Left ventricle myocardium inferior (tissue), 1 donor: ENCODE data around the gene AKAP8L. TPM values are rescaled to one million over a fixed set of nuclear protein-coding genes. Genes with fewer than 3 reads are reported as not detected.
"Not testable (repeated sequence)": the region's sequence is repeated elsewhere in the genome, so short reads cannot be mapped to it uniquely, and the experiment has no call there.

Experiments used
- DNase-seq: peaks from one replicate; pipeline ENCODE4 v3.0.0-alpha.2; 2020
- H3K27ac ChIP-seq: fragments of 200-600 bp; replicated peaks from 2 replicates; pipeline ENCODE4 v1.8.0; 2021
- H3K27me3 ChIP-seq: fragments of 200-600 bp; 2 replicates; pipeline ENCODE4 v1.8.0; 2021; ENCODE audit warnings: low read depth
- H3K36me3 ChIP-seq: fragments of 200-600 bp; 2 replicates; pipeline ENCODE4 v1.8.0; 2021
- H3K4me1 ChIP-seq: fragments of 200-600 bp; 2 replicates; pipeline ENCODE4 v1.8.0; 2021
- H3K4me3 ChIP-seq: fragments of 200-600 bp; 2 replicates; pipeline ENCODE4 v1.8.0; 2021; ENCODE audit warnings: mild to moderate bottlenecking, moderate library complexity
- H3K9me3 ChIP-seq: fragments of 200-600 bp; replicated peaks from 2 replicates; pipeline ENCODE4 v1.8.0; 2021
- intact Hi-C: fragments of 100-400 bp; cut with micrococcal nuclease; formaldehyde crosslinking; loops from one replicate; pipeline ENCODE4 v1.11.0; 2022
- total RNA-seq: library from RNA; stranded (reverse); fragmentation: NEBNext Ultra II Directional; extraction: Animal tissue kit (Norgen Biotek cat#: 25700); gene quantifications from one replicate; pipeline ENCODE4 v1.2.1, GENCODE V29; 2021
- TF ChIP-seq, protein P1 (sequence below): fragments of 200-600 bp; IDR thresholded peaks from 2 replicates; pipeline ENCODE4 v1.8.0; 2021; ENCODE audit warnings: antibody characterized with exemption, mild to moderate bottlenecking, borderline replicate concordance
- donor health status: DM: no; HTN: yes; CAD: no; lungs with severe emphysema.

The AKAP8L gene
- total RNA-seq, 1 donor from 2014 or later = 74.5 TPM

DNA sequence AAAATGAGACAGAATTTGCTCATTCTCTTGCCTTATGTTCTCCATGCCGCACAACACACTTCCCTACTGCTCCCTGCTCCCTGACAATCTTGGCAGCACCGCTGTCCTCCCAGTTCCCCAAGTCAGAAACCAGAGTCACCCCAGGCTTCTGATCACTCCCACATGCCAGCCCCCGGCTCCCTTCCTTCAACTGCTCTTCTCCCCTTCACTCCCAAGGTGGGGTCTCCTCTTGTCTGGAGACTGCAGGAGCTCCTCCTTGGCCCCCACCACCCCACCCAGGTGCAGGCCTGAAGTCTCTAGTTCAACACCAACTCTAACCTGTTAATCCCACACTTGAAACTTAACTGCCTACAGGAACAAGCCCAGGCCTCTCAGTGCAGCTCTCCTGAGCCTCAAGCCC is 22.4 kb downstream of the AKAP8L start:
- Histone ChIP-seq H3K27me3 (no peaks in the 10 kb centered on the region), H3K27ac (no peak overlapping the region), H3K36me3 (peaks cover 95% of the 10 kb centered on the region), H3K9me3 (no peaks in the 10 kb centered on the region), H3K4me3 (no peak overlapping the region), H3K4me1 (peaks cover 36% of the 10 kb centered on the region)
- TF ChIP-seq, protein P1, sequence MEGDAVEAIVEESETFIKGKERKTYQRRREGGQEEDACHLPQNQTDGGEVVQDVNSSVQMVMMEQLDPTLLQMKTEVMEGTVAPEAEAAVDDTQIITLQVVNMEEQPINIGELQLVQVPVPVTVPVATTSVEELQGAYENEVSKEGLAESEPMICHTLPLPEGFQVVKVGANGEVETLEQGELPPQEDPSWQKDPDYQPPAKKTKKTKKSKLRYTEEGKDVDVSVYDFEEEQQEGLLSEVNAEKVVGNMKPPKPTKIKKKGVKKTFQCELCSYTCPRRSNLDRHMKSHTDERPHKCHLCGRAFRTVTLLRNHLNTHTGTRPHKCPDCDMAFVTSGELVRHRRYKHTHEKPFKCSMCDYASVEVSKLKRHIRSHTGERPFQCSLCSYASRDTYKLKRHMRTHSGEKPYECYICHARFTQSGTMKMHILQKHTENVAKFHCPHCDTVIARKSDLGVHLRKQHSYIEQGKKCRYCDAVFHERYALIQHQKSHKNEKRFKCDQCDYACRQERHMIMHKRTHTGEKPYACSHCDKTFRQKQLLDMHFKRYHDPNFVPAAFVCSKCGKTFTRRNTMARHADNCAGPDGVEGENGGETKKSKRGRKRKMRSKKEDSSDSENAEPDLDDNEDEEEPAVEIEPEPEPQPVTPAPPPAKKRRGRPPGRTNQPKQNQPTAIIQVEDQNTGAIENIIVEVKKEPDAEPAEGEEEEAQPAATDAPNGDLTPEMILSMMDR = no peak
- DNase-seq = no peak
- intact Hi-C loops = no loop called here

DNA sequence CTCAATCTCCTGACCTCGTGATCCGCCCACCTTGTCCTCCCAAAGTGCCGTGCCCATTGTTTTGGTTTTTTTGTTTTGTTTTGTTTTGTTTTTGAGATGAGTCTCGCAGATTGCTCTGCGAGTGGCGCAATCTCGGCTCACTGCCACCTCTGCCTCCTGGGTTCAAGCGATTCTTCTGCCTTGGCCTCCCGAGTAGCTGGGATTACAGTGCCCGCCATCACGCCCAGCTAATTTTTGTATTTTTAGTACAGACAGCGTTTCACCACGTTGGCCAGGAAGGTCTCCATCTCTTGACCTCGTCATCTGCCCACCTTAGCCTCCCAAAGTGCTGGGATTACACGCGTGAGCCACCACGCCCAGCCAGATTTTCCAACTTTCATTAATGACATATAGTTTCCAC is 23.5 kb downstream of the AKAP8L start:
- H3K4me3 ChIP-seq, H3K9me3 ChIP-seq, H3K27me3 ChIP-seq, intact Hi-C loops, H3K27ac ChIP-seq, DNase-seq: not testable (repeated sequence)
- H3K4me1 ChIP-seq = peaks cover 28% of the 10 kb centered on the region
- peaks cover 84% of the 10 kb centered on the region for H3K36me3 ChIP-seq

DNA sequence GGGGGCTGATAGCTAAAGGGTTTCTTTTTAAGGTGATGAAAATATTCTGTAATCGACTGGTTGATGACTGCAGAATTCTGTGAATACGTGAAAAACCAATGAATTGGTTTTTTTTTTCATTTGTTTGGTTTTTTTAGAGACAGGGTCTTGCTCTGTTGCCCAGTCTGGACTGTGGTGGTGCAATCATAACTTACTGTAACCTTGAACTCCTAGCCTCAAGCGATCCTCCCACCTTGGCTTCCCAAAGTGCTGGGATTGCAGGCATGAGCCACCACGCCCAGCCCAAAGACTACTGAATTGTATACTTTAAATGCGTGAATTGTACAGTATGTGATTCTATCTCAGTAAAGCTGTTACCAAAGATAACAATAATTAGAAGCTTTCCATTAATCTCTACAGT is 24.4 kb downstream of the AKAP8L start:
- H3K4me3 ChIP-seq = no peak overlapping the region
- H3K9me3 ChIP-seq = no peaks in the 10 kb centered on the region
- no peak overlapping the region for H3K27ac ChIP-seq
- DNase-seq = no peak
- intact Hi-C loops = no loop called here
- TF ChIP-seq, protein P1 = no peak
- H3K27me3 ChIP-seq = no peaks in the 10 kb centered on the region
- peaks cover 79% of the 10 kb centered on the region for H3K36me3 ChIP-seq
- H3K4me1 ChIP-seq = peaks cover 25% of the 10 kb centered on the region

DNA sequence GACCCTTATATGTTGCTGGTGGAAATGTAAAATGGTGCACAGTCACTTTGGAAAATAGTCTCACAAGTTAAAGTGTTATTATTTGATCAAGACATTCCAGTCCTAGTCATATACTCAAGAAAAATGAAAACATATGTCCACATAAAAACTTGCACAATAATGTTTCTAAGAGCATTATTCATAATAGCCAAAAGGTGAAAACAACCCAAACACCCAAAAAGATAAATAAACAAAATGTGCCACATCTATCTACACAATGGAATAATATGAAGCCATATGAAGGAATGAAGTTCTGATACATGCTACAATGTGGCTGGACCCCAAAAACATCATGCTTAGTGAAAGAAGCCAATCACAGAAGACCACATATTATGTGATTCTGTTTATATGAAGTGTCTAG is 24.8 kb downstream of the AKAP8L start:
- no peaks in the 10 kb centered on the region for H3K9me3 ChIP-seq
- no peak overlapping the region for H3K27ac ChIP-seq
- intact Hi-C loops = no loop called here

DNA sequence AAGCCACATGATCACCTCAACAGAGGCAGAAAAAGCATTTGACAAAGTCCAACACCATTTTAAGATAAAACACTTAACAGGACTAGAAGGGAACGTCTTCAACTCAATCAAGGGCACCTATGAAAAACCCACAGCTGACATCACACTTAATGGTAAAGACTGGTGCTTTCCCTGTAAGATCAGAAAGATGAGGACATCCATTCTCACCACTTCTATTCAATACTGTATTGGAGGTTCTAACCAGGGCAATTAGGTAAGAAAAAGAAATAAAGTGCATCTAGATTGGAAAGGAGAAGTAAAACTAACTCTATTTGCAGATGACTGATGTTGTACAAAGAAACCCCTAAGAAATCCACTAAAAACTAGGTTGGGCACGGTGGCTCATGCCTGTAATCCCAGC is 28.0 kb downstream of the AKAP8L start:
- no peak for DNase-seq
- no peaks in the 10 kb centered on the region for H3K9me3 ChIP-seq
- no peak overlapping the region for H3K4me3 ChIP-seq
- no peak overlapping the region for H3K27ac ChIP-seq
- TF ChIP-seq, protein P1 = no peak
- peaks cover 19% of the 10 kb centered on the region for H3K4me1 ChIP-seq
- H3K27me3 ChIP-seq = no peaks in the 10 kb centered on the region
- peaks cover 46% of the 10 kb centered on the region for H3K36me3 ChIP-seq
- intact Hi-C loops = no loop called here

More for the DNA sequence above, 24.8 kb downstream of the AKAP8L start:
- Histone ChIP-seq H3K4me3 (no peak overlapping the region), H3K27me3 (no peaks in the 10 kb centered on the region), H3K36me3 (peaks cover 77% of the 10 kb centered on the region), H3K4me1 (peaks cover 25% of the 10 kb centered on the region)
- no peak for DNase-seq
- TF ChIP-seq, protein P1 = no peak

DNA sequence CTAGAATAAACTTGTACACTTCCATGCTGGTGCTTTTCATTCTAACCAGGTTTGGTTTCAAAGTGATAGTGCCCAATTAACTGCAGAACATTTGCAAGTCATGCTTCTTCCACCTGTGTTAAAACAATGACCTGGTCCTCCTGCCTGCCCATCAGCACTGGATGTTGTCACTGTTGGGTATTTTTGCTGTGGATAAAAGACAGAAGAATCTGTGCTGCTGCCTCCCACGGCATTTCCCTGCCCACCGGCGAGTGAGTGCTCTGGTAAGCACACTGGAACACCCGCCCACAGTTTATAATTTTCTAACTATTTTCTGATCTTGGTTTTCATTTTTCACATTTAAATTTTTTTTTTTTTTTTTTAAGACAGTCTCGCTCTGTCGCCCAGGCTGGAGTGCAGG is 36.9 kb downstream of the AKAP8L start:
- H3K9me3 ChIP-seq = no peaks in the 10 kb centered on the region
- H3K27me3 ChIP-seq = no peaks in the 10 kb centered on the region
- no peak for DNase-seq
- peaks cover 47% of the 10 kb centered on the region for H3K4me1 ChIP-seq
- no peak overlapping the region for H3K4me3 ChIP-seq
- TF ChIP-seq, protein P1 = no peak
- H3K27ac ChIP-seq = no peak overlapping the region
- peaks cover 2% of the 10 kb centered on the region for H3K36me3 ChIP-seq
- intact Hi-C loops = no loop called here
